Trophoblast cell (in vitro differentiated cells and primary cell): Measurements from ENCODE around the gene DIP2B.

ENCODE experiments used
- DNase-seq, 2 donors: peaks; one replicate each; pipeline ENCODE4 v3.0.0-alpha.2; 2016
- H2AFZ ChIP-seq: 2 replicates; pipeline ENCODE4 v1.6.1; 2013; ENCODE audit warnings: low read length, moderate library complexity, mild to moderate bottlenecking; ENCODE audit not compliant: insufficient read depth, poor library complexity
- H2AK5ac ChIP-seq: 2 replicates; pipeline ENCODE4 v1.6.1; 2013; ENCODE audit warnings: mild to moderate bottlenecking, low read length
- H2BK120ac ChIP-seq: 2 replicates; pipeline ENCODE4 v1.6.1; 2013; ENCODE audit warnings: low read length, mild to moderate bottlenecking, moderate library complexity; ENCODE audit not compliant: insufficient read depth, poor library complexity
- H2BK12ac ChIP-seq: 2 replicates; pipeline ENCODE4 v1.6.1; 2013; ENCODE audit warnings: mild to moderate bottlenecking, low read length, moderate library complexity
- H2BK5ac ChIP-seq: 2 replicates; pipeline ENCODE4 v1.6.1; 2013; ENCODE audit warnings: low read length, low read depth, moderate library complexity, mild to moderate bottlenecking; ENCODE audit not compliant: poor library complexity
- H3K14ac ChIP-seq: 2 replicates; pipeline ENCODE4 v1.6.1; 2013; ENCODE audit warnings: mild to moderate bottlenecking, low read length
- H3K18ac ChIP-seq: 2 replicates; pipeline ENCODE4 v1.6.1; 2013; ENCODE audit warnings: mild to moderate bottlenecking, low read length
- H3K23ac ChIP-seq: 2 replicates; pipeline ENCODE4 v1.6.1; 2013; ENCODE audit warnings: low read length
- H3K27ac ChIP-seq: 2 replicates; pipeline ENCODE4 v1.5.1; 2013; ENCODE audit warnings: low read depth, mild to moderate bottlenecking, inconsistent platforms, low read length, moderate library complexity
- H3K27me3 ChIP-seq: 2 replicates; pipeline ENCODE4 v1.6.1; 2013; ENCODE audit warnings: inconsistent platforms, mild to moderate bottlenecking, low read length, moderate library complexity; ENCODE audit not compliant: insufficient read depth
- H3K36me3 ChIP-seq, 2 experiments: 1 replicate in 1 of 2; 2 replicates in 1 of 2; pipeline ENCODE4 v1.6.1; 2013; ENCODE audit warnings: low read length in 2 of 2, mild to moderate bottlenecking in 2 of 2, moderate library complexity in 1 of 2; ENCODE audit not compliant: insufficient read depth in 2 of 2, control insufficient read depth in 1 of 2
- H3K4ac ChIP-seq: 2 replicates; pipeline ENCODE4 v1.6.1; 2013; ENCODE audit warnings: low read depth, mild to moderate bottlenecking, low read length, moderate library complexity
- H3K4me1 ChIP-seq, 2 experiments: 1 replicate in 1 of 2; 2 replicates in 1 of 2; pipeline ENCODE4 v1.6.1; 2013; ENCODE audit warnings: low read length in 2 of 2, mild to moderate bottlenecking in 2 of 2, moderate library complexity in 1 of 2; ENCODE audit not compliant: insufficient read depth in 2 of 2, control insufficient read depth in 1 of 2
- H3K4me2 ChIP-seq: 2 replicates; pipeline ENCODE4 v1.6.1; 2013; ENCODE audit warnings: inconsistent platforms, mild to moderate bottlenecking, low read length, moderate library complexity
- H3K4me3 ChIP-seq: 2 replicates; pipeline ENCODE4 v1.5.1; 2013; ENCODE audit warnings: mild to moderate bottlenecking, low read depth, low read length, inconsistent platforms
- H3K79me1 ChIP-seq: one replicate; pipeline ENCODE4 v1.6.1; 2013; ENCODE audit warnings: low read length
- H3K79me2 ChIP-seq: 2 replicates; pipeline ENCODE4 v1.6.1; 2013; ENCODE audit warnings: low read length, mild to moderate bottlenecking; ENCODE audit not compliant: control insufficient read depth, insufficient read depth, poor library complexity
- H3K9ac ChIP-seq: 2 replicates; pipeline ENCODE4 v1.6.1; 2013; ENCODE audit warnings: mild to moderate bottlenecking, low read length
- H3K9me3 ChIP-seq: 2 replicates; pipeline ENCODE4 v1.6.1; 2013; ENCODE audit warnings: low read depth, mild to moderate bottlenecking, control low read depth, inconsistent platforms, low read length; ENCODE audit not compliant: insufficient read depth
- H4K12ac ChIP-seq: 2 replicates; pipeline ENCODE4 v1.6.1; 2013; ENCODE audit warnings: low read depth, mild to moderate bottlenecking, low read length, moderate library complexity
- H4K8ac ChIP-seq: 2 replicates; pipeline ENCODE4 v1.6.1; 2013; ENCODE audit warnings: low read depth, mild to moderate bottlenecking, low read length, moderate library complexity
- H4K91ac ChIP-seq: one replicate; pipeline ENCODE4 v1.6.1; 2013; ENCODE audit warnings: low read depth, mild to moderate bottlenecking, low read length, moderate library complexity
- WGBS: extraction: QIAGEN DNeasy Blood & Tissue Kit; methylation state at CpG from one replicate; pipeline ENCODE4 v1.1.7; 2013; ENCODE audit warnings: missing lambda C conversion rate; ENCODE audit not compliant: insufficient read length, insufficient coverage; ENCODE audit errors: extremely low coverage; 5-methylcytosine and 5-hydroxymethylcytosine counted together

DIP2B gene

GRCh38 chr12:50732591-50732990, 227.8 kb downstream of the DIP2B start:
- WGBS = no CpG with 5 or more reads among the region's 9 CpGs
- H4K91ac ChIP-seq = no peak overlapping the region
- H3K18ac ChIP-seq = no peak overlapping the region
- no peak overlapping the region for H2BK120ac ChIP-seq
- H2BK5ac ChIP-seq = no peak overlapping the region
- peak overlapping the region; percentile 26 for H3K27ac ChIP-seq
- H3K79me1 ChIP-seq = no peaks in the 10 kb centered on the region
- peaks cover 0 to 1% of the 10 kb centered on the region in 2 experiments for H3K4me1 ChIP-seq
- H3K9me3 ChIP-seq = no peaks in the 10 kb centered on the region
- H3K23ac ChIP-seq = no peak overlapping the region
- H3K9ac ChIP-seq = no peak overlapping the region
- no peak overlapping the region for H2AK5ac ChIP-seq
- H3K27me3 ChIP-seq = no peaks in the 10 kb centered on the region
- peak; percentile 61 to 65 for DNase-seq
- H4K12ac ChIP-seq = no peak overlapping the region
- H3K4ac ChIP-seq = no peak overlapping the region
- H2BK12ac ChIP-seq = no peak overlapping the region
- peaks cover 48 to 64% of the 10 kb centered on the region in 2 experiments for H3K36me3 ChIP-seq
- no peak overlapping the region for H3K4me2 ChIP-seq
- H4K8ac ChIP-seq = no peak overlapping the region
- no peak overlapping the region for H2AFZ ChIP-seq
- H3K4me3 ChIP-seq = no peak overlapping the region
- H3K14ac ChIP-seq = no peak overlapping the region
- H3K79me2 ChIP-seq = no peaks in the 10 kb centered on the region

GRCh38 chr12:50733706-50734105, 228.9 kb downstream of the DIP2B start:
- Histone ChIP-seq H4K8ac (no peak overlapping the region), H4K91ac (no peak overlapping the region), H2BK120ac (no peak overlapping the region), H2AK5ac (no peak overlapping the region), H3K4me3 (no peak overlapping the region), H2BK5ac (no peak overlapping the region), H3K27ac (no peak overlapping the region), H3K79me2 (no peaks in the 10 kb centered on the region), H2AFZ (no peak overlapping the region), H3K9ac (no peak overlapping the region), H3K4ac (no peak overlapping the region), H3K14ac (no peak overlapping the region), H3K27me3 (no peaks in the 10 kb centered on the region), H4K12ac (no peak overlapping the region), H3K36me3 (peaks cover 51 to 66% of the 10 kb centered on the region in 2 experiments), H3K9me3 (no peaks in the 10 kb centered on the region), H3K4me2 (no peak overlapping the region), H3K79me1 (no peaks in the 10 kb centered on the region), H2BK12ac (no peak overlapping the region), H3K18ac (no peak overlapping the region), H3K23ac (peak overlapping the region; percentile 1), H3K4me1 (peaks cover 0 to 1% of the 10 kb centered on the region in 2 experiments)
- no CpG with 5 or more reads among the region's 3 CpGs for WGBS
- no peak for DNase-seq

- Histone ChIP-seq H3K4me2 (no peak overlapping the region), H4K12ac (no peak overlapping the region), H3K14ac (no peak overlapping the region), H3K18ac (no peak overlapping the region), H2BK5ac (no peak overlapping the region), H4K91ac (no peak overlapping the region), H2AK5ac (no peak overlapping the region), H3K79me1 (no peaks in the 10 kb centered on the region), H3K4me3 (no peak overlapping the region), H3K27ac (no peak overlapping the region), H3K4ac (no peak overlapping the region), H3K27me3 (no peaks in the 10 kb centered on the region), H3K9ac (no peak overlapping the region), H3K23ac (no peak overlapping the region), H3K9me3 (no peaks in the 10 kb centered on the region), H3K79me2 (no peaks in the 10 kb centered on the region), H2AFZ (no peak overlapping the region), H2BK120ac (no peak overlapping the region), H3K36me3 (peaks cover 54 to 68% of the 10 kb centered on the region in 2 experiments), H2BK12ac (no peak overlapping the region), H4K8ac (no peak overlapping the region), H3K4me1 (peaks cover 0 to 1% of the 10 kb centered on the region in 2 experiments)
- no CpG with 5 or more reads among the region's 10 CpGs for WGBS
- peak in 1 of 2 donors; percentile 56 for DNase-seq
These were observed 229.9 kb downstream of the DIP2B start for GRCh38 chr12:50734409-50735263.

GRCh38 chr12:50739611-50740010, 234.8 kb downstream of the DIP2B start:
- Histone ChIP-seq H2BK120ac (no peak overlapping the region), H2BK12ac (no peak overlapping the region), H3K14ac (no peak overlapping the region), H3K4me2 (no peak overlapping the region), H4K12ac (no peak overlapping the region), H3K18ac (no peak overlapping the region), H2AK5ac (no peak overlapping the region), H4K91ac (no peak overlapping the region), H3K36me3 (peaks cover 62 to 75% of the 10 kb centered on the region in 2 experiments), H2AFZ (no peak overlapping the region), H3K27me3 (no peaks in the 10 kb centered on the region), H3K4me3 (no peak overlapping the region), H2BK5ac (no peak overlapping the region), H4K8ac (no peak overlapping the region), H3K79me1 (no peaks in the 10 kb centered on the region), H3K79me2 (peaks cover 2% of the 10 kb centered on the region), H3K4me1 (no peaks in the 10 kb centered on the region), H3K9ac (no peak overlapping the region), H3K9me3 (peaks cover 2% of the 10 kb centered on the region), H3K23ac (no peak overlapping the region), H3K4ac (no peak overlapping the region), H3K27ac (no peak overlapping the region)
- no CpG with 5 or more reads among the region's 7 CpGs for whole genome bisulfite sequencing
- DNase-seq = peak; percentile 55 to 71
